ENCODE data around the gene FSTL5.

DNA sequence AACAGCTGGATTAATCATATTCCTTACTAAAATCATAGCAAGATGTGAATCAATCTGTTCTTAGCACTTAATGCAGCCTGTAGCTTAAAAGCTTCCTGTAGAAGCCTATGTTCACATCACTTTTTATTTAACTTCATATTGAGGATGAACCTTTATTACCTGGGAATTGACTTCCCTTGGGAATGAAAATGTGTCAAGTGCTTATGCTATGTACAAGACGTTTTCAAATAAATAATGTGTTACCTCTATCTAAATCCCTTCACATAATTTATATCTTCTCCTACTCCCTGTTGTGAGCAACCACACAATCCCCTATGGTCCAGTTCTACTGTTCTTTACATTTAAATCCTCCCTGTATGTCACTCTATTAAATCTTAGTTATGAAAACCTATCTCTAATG, 633.1 kb downstream of the FSTL5 start:
- TF ChIP-seq POLR2AphosphoS5 (IDR thresholded peaks at IDR 0.05; ENCODE audit: low read depth, low read length) (no peak), FOXP2 (optimal IDR thresholded peaks at IDR 0.05; ENCODE audit: borderline replicate concordance, extremely low read depth, extremely low read length, insufficient read depth) (no peak), SIN3A (IDR thresholded peaks at IDR 0.05; ENCODE audit: borderline replicate concordance, insufficient read depth, low read length) (no peak)
